Fibroblast of pulmonary artery (primary cell): ENCODE measurements around the gene ANKS1B.

Experiments used
- DNase-seq: peaks from one replicate; pipeline ENCODE4 v3.0.0-alpha.2; 2010; ENCODE audit warnings: low read depth
- H3K4me3 ChIP-seq: replicated peaks from 2 replicates; pipeline ENCODE4 v1.5.1; 2011; ENCODE audit warnings: low read depth, mild to moderate bottlenecking, control low read depth, low read length, moderate library complexity
- CTCF ChIP-seq: IDR thresholded peaks from 2 replicates; pipeline ENCODE4 v1.5.1; 2011; ENCODE audit warnings: mild to moderate bottlenecking, control low read depth, low read length, inconsistent platforms; ENCODE audit errors: missing control alignments

ANKS1B gene

GRCh38 chr12:99232324-99232723 is 752.4 kb downstream of the ANKS1B start:
- TF ChIP-seq CTCF, result no peak
- DNase-seq, result no peak
- no peak overlapping the region for H3K4me3 ChIP-seq

GRCh38 chr12:99231031-99231430 is 753.7 kb downstream of the ANKS1B start:
- H3K4me3 ChIP-seq, result no peak overlapping the region
- TF ChIP-seq CTCF, result no peak
- no peak for DNase-seq

GRCh38 chr12:99224237-99224636 is 760.5 kb downstream of the ANKS1B start:
- no peak for DNase-seq
- TF ChIP-seq CTCF, result no peak
- H3K4me3 ChIP-seq, result no peak overlapping the region

- DNase-seq, result no peak
- H3K4me3 ChIP-seq, result no peak overlapping the region
- TF ChIP-seq CTCF, result no peak
These were observed 761.2 kb downstream of the ANKS1B start for GRCh38 chr12:99223579-99223978.

- no peak overlapping the region for H3K4me3 ChIP-seq
- DNase-seq, result no peak
- TF ChIP-seq CTCF, result no peak
These were observed 771.7 kb downstream of the ANKS1B start for GRCh38 chr12:99213047-99213446.

- DNase-seq, result no peak
- no peak overlapping the region for H3K4me3 ChIP-seq
- no peak for TF ChIP-seq CTCF
These were observed 772.5 kb downstream of the ANKS1B start for GRCh38 chr12:99212275-99212674.

- no peak overlapping the region for H3K4me3 ChIP-seq
- no peak for TF ChIP-seq CTCF
- no peak for DNase-seq
These were observed 779.6 kb downstream of the ANKS1B start for GRCh38 chr12:99205111-99205510.
